ENCODE results near the gene KRT86. TPM values are rescaled to one million over a fixed set of nuclear protein-coding genes. Genes with fewer than 3 reads are reported as not detected.

The KRT86 gene
- total RNA-seq, 5 donors from 2014 or later (not counting 1 experiment from before 2014, with no cell fraction given), result 0.35 TPM; not detected in 4

DNA sequence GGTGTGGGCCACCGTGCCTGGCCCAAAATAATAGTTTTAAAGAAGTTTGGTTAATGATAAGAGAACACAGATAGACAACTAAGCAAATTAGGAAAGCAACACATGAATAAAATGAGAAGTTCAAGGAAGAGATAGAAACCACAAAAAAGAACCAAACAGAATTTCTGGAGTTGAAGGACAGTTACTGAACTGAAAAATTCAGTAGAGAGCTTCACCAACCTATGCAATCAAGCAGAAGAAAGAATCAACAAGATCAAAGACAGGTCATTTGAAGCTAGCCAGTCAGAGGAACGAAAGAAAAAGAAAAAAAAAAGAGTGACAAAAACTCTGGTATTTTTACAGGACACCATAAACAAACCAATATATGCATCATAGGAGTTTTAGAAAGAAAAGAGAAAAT lies 62.2 kb downstream of the KRT86 start:
- ChIA-PET POLR2A (no interaction called here), CTCF (interaction anchor here in 1 of 2 donors (1.2 kb wide), 1 partner anchor 9 kb away, joined by 3 read pairs; no protein-coding TSS in a partner anchor)
- DNase-seq (no peak), ATAC-seq (replicated peaks in 1 of 4) (no peak)
- peaks cover 8 to 15% of the 10 kb centered on the region in 2 donors for H3K27me3 Mint-ChIP-seq
- Histone ChIP-seq H3K4me1 (ENCODE audit: control insufficient read depth in 1 of 2, extremely low read depth in 1 of 2, insufficient read depth in 2 of 2, low read length in 2 of 2) (no peaks in the 10 kb centered on the region), H3K36me3 (ENCODE audit: control insufficient read depth in 2 of 2, extremely low read depth in 1 of 2, insufficient read depth in 1 of 2, low read length in 1 of 2) (no peaks in the 10 kb centered on the region), H3K9me3 (no peaks in the 10 kb centered on the region), H3K27ac (ENCODE audit: low read length) (no peak overlapping the region), H3K27me3 (replicated peaks in 1 of 2; ENCODE audit: control insufficient read depth in 2 of 2, extremely low read depth in 1 of 2, insufficient read depth in 2 of 2, low read length in 1 of 2) (peaks cover 0 to 11% of the 10 kb centered on the region in 2 experiments), H3K4me3 (ENCODE audit: control insufficient read depth in 1 of 2, extremely low read depth in 1 of 2, low read length in 1 of 2) (no peak overlapping the region)
- peaks cover 3 to 6% (median 4%) of the 10 kb centered on the region in 3 donors for H3K9me3 Mint-ChIP-seq
- H3K36me3 Mint-ChIP-seq, result no peaks in the 10 kb centered on the region
- no peak overlapping the region for H3K27ac Mint-ChIP-seq
- H3K4me1 Mint-ChIP-seq, result no peaks in the 10 kb centered on the region
- no CpG with 5 or more reads among the region's 2 CpGs for WGBS (ENCODE audit: insufficient coverage)
- H3K4me3 Mint-ChIP-seq, result no peak overlapping the region

GRCh38 chr12:52337054-52337453 lies 62.6 kb downstream of the KRT86 start:
- H3K4me3 Mint-ChIP-seq, result no peak overlapping the region

DNA sequence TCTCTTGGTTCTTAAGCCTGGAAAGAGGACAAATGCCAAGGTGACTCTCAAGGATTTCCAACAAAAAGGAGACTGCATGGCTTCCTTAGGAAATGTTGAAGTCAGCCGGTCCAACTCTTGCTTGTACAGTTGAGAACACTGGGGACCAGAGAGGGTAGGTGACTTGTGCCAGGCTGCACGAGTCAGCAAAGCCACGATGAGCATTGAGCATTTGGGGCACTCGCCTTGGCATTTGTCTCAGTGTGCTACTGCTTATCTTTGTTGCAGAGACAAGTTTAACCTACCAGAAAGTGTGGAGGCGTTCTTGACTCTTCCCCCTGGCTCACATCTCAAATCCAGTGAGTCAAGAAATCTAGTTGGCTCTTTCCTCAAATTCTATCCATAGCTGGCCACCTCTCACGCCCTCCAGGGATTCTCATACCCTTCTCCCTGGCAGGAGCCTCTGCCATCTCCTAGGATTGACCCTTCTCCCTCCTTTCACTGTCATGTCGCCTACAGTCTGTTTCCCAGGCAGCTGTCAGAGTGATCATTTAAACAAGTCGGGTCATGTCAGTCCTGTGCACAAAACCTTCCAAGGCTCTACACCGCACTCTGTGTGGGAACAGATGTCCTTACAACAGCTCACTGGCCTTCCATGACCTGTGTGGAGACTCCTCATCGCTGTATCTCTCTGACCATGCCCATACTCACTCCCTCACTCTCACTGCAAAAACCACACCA lies 64.0 kb downstream of the KRT86 start:
- H3K4me1 Mint-ChIP-seq, result no peaks in the 10 kb centered on the region
- DNase-seq (no peak), ATAC-seq (replicated peaks in 1 of 4) (no peak)
- no peaks in the 10 kb centered on the region for H3K9me3 ChIP-seq
- H3K36me3 ChIP-seq (ENCODE audit: control insufficient read depth in 2 of 2, extremely low read depth in 1 of 2, insufficient read depth in 1 of 2, low read length in 1 of 2), result no peaks in the 10 kb centered on the region
- peaks cover 0 to 17% of the 10 kb centered on the region in 2 experiments for H3K27me3 ChIP-seq (replicated peaks in 1 of 2; ENCODE audit: control insufficient read depth in 2 of 2, extremely low read depth in 1 of 2, insufficient read depth in 2 of 2, low read length in 1 of 2)
- H3K4me3 Mint-ChIP-seq, result no peak overlapping the region
- no peak overlapping the region for H3K27ac ChIP-seq (ENCODE audit: low read length)
- ChIA-PET CTCF (no interaction called here), POLR2A (no interaction called here)
- H3K4me1 ChIP-seq (ENCODE audit: control insufficient read depth in 1 of 2, extremely low read depth in 1 of 2, insufficient read depth in 2 of 2, low read length in 2 of 2), result no peaks in the 10 kb centered on the region
- no peaks in the 10 kb centered on the region for H3K36me3 Mint-ChIP-seq
- no peak overlapping the region for H3K27ac Mint-ChIP-seq
- WGBS (ENCODE audit: insufficient coverage), result 64% methylated on average over 10 of the region's 10 CpGs
- peaks cover 11 to 15% of the 10 kb centered on the region in 2 donors for H3K27me3 Mint-ChIP-seq
- no peak overlapping the region for H3K4me3 ChIP-seq (ENCODE audit: control insufficient read depth in 1 of 2, extremely low read depth in 1 of 2, low read length in 1 of 2)
- H3K9me3 Mint-ChIP-seq, result peaks cover 3 to 6% (median 4%) of the 10 kb centered on the region in 3 donors

More at GRCh38 chr12:52337054-52337453, 62.6 kb downstream of the KRT86 start:
- DNase-seq (no peak), ATAC-seq (replicated peaks in 1 of 4) (no peak)
- Histone ChIP-seq H3K36me3 (ENCODE audit: control insufficient read depth in 2 of 2, extremely low read depth in 1 of 2, insufficient read depth in 1 of 2, low read length in 1 of 2) (no peaks in the 10 kb centered on the region), H3K9me3 (no peaks in the 10 kb centered on the region), H3K4me3 (ENCODE audit: control insufficient read depth in 1 of 2, extremely low read depth in 1 of 2, low read length in 1 of 2) (no peak overlapping the region), H3K4me1 (ENCODE audit: control insufficient read depth in 1 of 2, extremely low read depth in 1 of 2, insufficient read depth in 2 of 2, low read length in 2 of 2) (no peaks in the 10 kb centered on the region), H3K27me3 (replicated peaks in 1 of 2; ENCODE audit: control insufficient read depth in 2 of 2, extremely low read depth in 1 of 2, insufficient read depth in 2 of 2, low read length in 1 of 2) (peaks cover 0 to 14% of the 10 kb centered on the region in 2 experiments), H3K27ac (ENCODE audit: low read length) (no peak overlapping the region)
- ChIA-PET CTCF (interaction anchor here in 1 of 2 donors (1.2 kb wide), 1 partner anchor 9 kb away, joined by 3 read pairs; no protein-coding TSS in a partner anchor), POLR2A (no interaction called here)
- WGBS (ENCODE audit: insufficient coverage), result no CpG with 5 or more reads among the region's 1 CpG
- Mint-ChIP-seq H3K36me3 (no peaks in the 10 kb centered on the region), H3K9me3 (peaks cover 3 to 6% (median 4%) of the 10 kb centered on the region in 3 donors), H3K27ac (no peak overlapping the region), H3K4me1 (no peaks in the 10 kb centered on the region), H3K27me3 (peaks cover 11 to 15% of the 10 kb centered on the region in 2 donors)

- Mint-ChIP-seq H3K36me3 (no peaks in the 10 kb centered on the region), H3K27me3 (peaks cover 5 to 9% of the 10 kb centered on the region in 2 donors), H3K9me3 (peaks cover 3 to 6% (median 4%) of the 10 kb centered on the region in 3 donors), H3K4me3 (no peak overlapping the region), H3K4me1 (no peaks in the 10 kb centered on the region), H3K27ac (no peak overlapping the region)
- ChIA-PET POLR2A (no interaction called here), CTCF (no interaction called here)
- no peak overlapping the region for H3K4me3 ChIP-seq (ENCODE audit: control insufficient read depth in 1 of 2, extremely low read depth in 1 of 2, low read length in 1 of 2)
- ATAC-seq (replicated peaks in 1 of 4) (no peak), DNase-seq (no peak)
- no peaks in the 10 kb centered on the region for H3K4me1 ChIP-seq (ENCODE audit: control insufficient read depth in 1 of 2, extremely low read depth in 1 of 2, insufficient read depth in 2 of 2, low read length in 2 of 2)
- peaks cover 0 to 18% of the 10 kb centered on the region in 2 experiments for H3K27me3 ChIP-seq (replicated peaks in 1 of 2; ENCODE audit: control insufficient read depth in 2 of 2, extremely low read depth in 1 of 2, insufficient read depth in 2 of 2, low read length in 1 of 2)
- H3K9me3 ChIP-seq, result no peaks in the 10 kb centered on the region
- H3K36me3 ChIP-seq (ENCODE audit: control insufficient read depth in 2 of 2, extremely low read depth in 1 of 2, insufficient read depth in 1 of 2, low read length in 1 of 2), result no peaks in the 10 kb centered on the region
- WGBS (ENCODE audit: insufficient coverage), result 90% methylated on average over 7 of the region's 14 CpGs
- no peak overlapping the region for H3K27ac ChIP-seq (ENCODE audit: low read length)
These were observed 66.7 kb downstream of the KRT86 start for GRCh38 chr12:52341066-52341580.

- H3K4me3 Mint-ChIP-seq, result no peak overlapping the region
- DNase-seq (no peak), ATAC-seq (replicated peaks in 1 of 4) (no peak)
- no peaks in the 10 kb centered on the region for H3K9me3 Mint-ChIP-seq
- Histone ChIP-seq H3K27me3 (replicated peaks in 1 of 2; ENCODE audit: control insufficient read depth in 2 of 2, extremely low read depth in 1 of 2, insufficient read depth in 2 of 2, low read length in 1 of 2) (peaks cover 0 to 19% of the 10 kb centered on the region in 2 experiments), H3K27ac (ENCODE audit: low read length) (no peak overlapping the region), H3K36me3 (ENCODE audit: control insufficient read depth in 2 of 2, extremely low read depth in 1 of 2, insufficient read depth in 1 of 2, low read length in 1 of 2) (no peaks in the 10 kb centered on the region), H3K4me1 (ENCODE audit: control insufficient read depth in 1 of 2, extremely low read depth in 1 of 2, insufficient read depth in 2 of 2, low read length in 2 of 2) (no peaks in the 10 kb centered on the region), H3K9me3 (no peaks in the 10 kb centered on the region), H3K4me3 (ENCODE audit: control insufficient read depth in 1 of 2, extremely low read depth in 1 of 2, low read length in 1 of 2) (no peak overlapping the region)
- ChIA-PET POLR2A (no interaction called here), CTCF (interaction anchor here in 1 of 2 donors (1.0 kb wide), 1 partner anchor 15 kb away, joined by 3 read pairs; no protein-coding TSS in a partner anchor)
- H3K27ac Mint-ChIP-seq, result no peak overlapping the region
- H3K36me3 Mint-ChIP-seq, result no peaks in the 10 kb centered on the region
- H3K27me3 Mint-ChIP-seq, result peaks cover 5 to 12% of the 10 kb centered on the region in 2 donors
- WGBS (ENCODE audit: insufficient coverage), result 72% methylated on average over 2 of the region's 2 CpGs
- no peaks in the 10 kb centered on the region for H3K4me1 Mint-ChIP-seq
These were observed 68.5 kb downstream of the KRT86 start for GRCh38 chr12:52342781-52343490.

- peaks cover 4 to 11% of the 10 kb centered on the region in 2 donors for H3K27me3 Mint-ChIP-seq
- H3K4me1 ChIP-seq (ENCODE audit: control insufficient read depth in 1 of 2, extremely low read depth in 1 of 2, insufficient read depth in 2 of 2, low read length in 2 of 2), result no peaks in the 10 kb centered on the region
- no peaks in the 10 kb centered on the region for H3K36me3 ChIP-seq (ENCODE audit: control insufficient read depth in 2 of 2, extremely low read depth in 1 of 2, insufficient read depth in 1 of 2, low read length in 1 of 2)
- no CpG with 5 or more reads among the region's 2 CpGs for WGBS (ENCODE audit: insufficient coverage)
- no peak overlapping the region for H3K4me3 Mint-ChIP-seq
- POLR2A ChIA-PET, result no interaction called here
- no peaks in the 10 kb centered on the region for H3K4me1 Mint-ChIP-seq
- CTCF ChIA-PET, result no interaction called here
- H3K27ac Mint-ChIP-seq, result no peak overlapping the region
- H3K4me3 ChIP-seq (ENCODE audit: control insufficient read depth in 1 of 2, extremely low read depth in 1 of 2, low read length in 1 of 2), result no peak overlapping the region
- DNase-seq (no peak), ATAC-seq (replicated peaks in 1 of 4) (no peak)
- H3K9me3 Mint-ChIP-seq, result no peaks in the 10 kb centered on the region
- peaks cover 0 to 24% of the 10 kb centered on the region in 2 experiments for H3K27me3 ChIP-seq (replicated peaks in 1 of 2; ENCODE audit: control insufficient read depth in 2 of 2, extremely low read depth in 1 of 2, insufficient read depth in 2 of 2, low read length in 1 of 2)
- no peak overlapping the region for H3K27ac ChIP-seq (ENCODE audit: low read length)
- H3K9me3 ChIP-seq, result no peaks in the 10 kb centered on the region
- H3K36me3 Mint-ChIP-seq, result no peaks in the 10 kb centered on the region
These were observed 69.1 kb downstream of the KRT86 start for GRCh38 chr12:52343550-52343949.
